ES-I3 (cell line): ENCODE data around the gene RBMS3.
A peak's percentile ranks its signal among the peaks of the same experiment; 100 is the strongest.

ENCODE experiments used
- H3K36me3 ChIP-seq: 2 replicates; pipeline ENCODE4 v1.6.1; 2013; ENCODE audit warnings: mild to moderate bottlenecking, low read length, control low read depth, moderate library complexity; ENCODE audit not compliant: insufficient read depth
- H3K4me1 ChIP-seq: 2 replicates; pipeline ENCODE4 v1.6.1; 2013; ENCODE audit warnings: mild to moderate bottlenecking, control low read depth, low read length; ENCODE audit not compliant: insufficient read depth
- H3K9ac ChIP-seq: 2 replicates; pipeline ENCODE4 v1.6.1; 2013; ENCODE audit warnings: low read depth, mild to moderate bottlenecking, low read length, moderate library complexity
- H3K9me3 ChIP-seq: 2 replicates; pipeline ENCODE4 v1.6.1; 2013; ENCODE audit warnings: mild to moderate bottlenecking, low read length, moderate library complexity; ENCODE audit not compliant: control insufficient read depth, insufficient read depth

Gene RBMS3

GRCh38 chr3:29263476-29263875 is 17.4 kb upstream of the RBMS3 start:
- H3K9ac ChIP-seq, result no peak overlapping the region
- H3K36me3 ChIP-seq, result no peaks in the 10 kb centered on the region
- H3K9me3 ChIP-seq, result no peaks in the 10 kb centered on the region
- no peaks in the 10 kb centered on the region for H3K4me1 ChIP-seq

- H3K9me3 ChIP-seq, result no peaks in the 10 kb centered on the region
- no peaks in the 10 kb centered on the region for H3K4me1 ChIP-seq
- no peaks in the 10 kb centered on the region for H3K36me3 ChIP-seq
- no peak overlapping the region for H3K9ac ChIP-seq
These were observed 15.3 kb upstream of the RBMS3 start for GRCh38 chr3:29265509-29266072.

DNA sequence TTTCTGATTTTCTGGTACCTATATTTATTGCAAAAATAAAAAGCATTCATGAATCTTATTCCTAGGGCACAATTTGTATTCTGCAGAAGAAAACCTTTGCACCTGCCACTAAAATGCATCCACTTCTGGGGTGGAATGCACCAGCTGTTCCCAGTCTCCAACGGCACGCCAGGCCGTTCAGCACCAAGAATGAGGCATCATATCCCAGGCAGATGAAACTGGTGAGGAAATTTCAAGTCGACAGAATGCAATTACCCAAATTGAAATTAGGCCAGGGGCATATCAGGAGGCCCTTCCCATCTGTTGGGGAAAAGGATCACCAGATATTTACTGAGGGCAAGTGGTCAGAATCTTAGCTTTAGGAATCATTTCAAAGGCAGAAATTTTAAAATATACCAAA is 13.6 kb upstream of the RBMS3 start:
- no peaks in the 10 kb centered on the region for H3K36me3 ChIP-seq
- H3K9ac ChIP-seq, result no peak overlapping the region

DNA sequence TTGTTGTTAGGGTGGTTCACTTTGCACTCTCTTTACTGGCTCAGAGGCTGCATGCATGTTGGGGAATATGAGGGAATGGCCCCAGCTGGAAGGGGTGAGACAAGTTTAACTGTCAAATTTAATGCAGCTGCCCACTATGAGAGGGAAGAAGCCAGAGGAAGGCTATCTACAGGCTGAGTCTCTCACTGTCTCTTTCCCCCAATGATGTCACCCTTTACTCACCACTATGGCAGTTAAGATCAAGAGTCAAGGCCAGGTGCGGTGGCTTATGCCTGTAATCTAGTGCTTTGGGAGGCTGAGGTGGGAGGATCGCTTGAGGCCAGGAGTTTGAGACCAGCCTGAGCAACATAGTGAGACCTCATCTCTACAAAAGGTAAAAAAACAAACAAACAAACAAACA is 12.2 kb upstream of the RBMS3 start:
- H3K36me3 ChIP-seq, result no peaks in the 10 kb centered on the region
- H3K9me3 ChIP-seq, result no peaks in the 10 kb centered on the region
- H3K4me1 ChIP-seq, result no peaks in the 10 kb centered on the region
- no peak overlapping the region for H3K9ac ChIP-seq

More for the DNA sequence above, 13.6 kb upstream of the RBMS3 start:
- Histone ChIP-seq H3K9me3 (no peaks in the 10 kb centered on the region), H3K4me1 (no peaks in the 10 kb centered on the region)

GRCh38 chr3:29270752-29271151 is 10.1 kb upstream of the RBMS3 start:
- no peaks in the 10 kb centered on the region for H3K9me3 ChIP-seq

DNA sequence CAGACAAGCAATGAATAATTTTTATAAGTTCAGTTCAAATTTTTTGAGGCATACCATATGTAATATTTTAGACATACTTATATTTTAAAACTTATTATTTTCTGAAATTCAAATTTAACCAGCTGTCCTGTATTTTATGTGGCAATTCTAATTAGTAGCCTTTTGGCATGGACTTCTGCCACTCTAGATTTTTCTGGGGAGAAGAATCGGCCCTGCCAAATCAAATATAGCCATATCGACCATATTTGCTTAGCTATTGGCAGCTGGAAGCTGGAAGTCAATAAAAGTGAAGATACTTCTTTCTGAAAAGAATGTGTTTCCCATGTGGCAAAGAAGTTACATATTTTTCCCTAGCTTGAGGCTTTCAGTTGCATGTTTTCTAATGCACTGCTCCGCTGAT is 9.4 kb upstream of the RBMS3 start:
- no peak overlapping the region for H3K9ac ChIP-seq
- H3K4me1 ChIP-seq, result no peaks in the 10 kb centered on the region
- no peaks in the 10 kb centered on the region for H3K36me3 ChIP-seq
- no peaks in the 10 kb centered on the region for H3K9me3 ChIP-seq

More at GRCh38 chr3:29270752-29271151, 10.1 kb upstream of the RBMS3 start:
- Histone ChIP-seq H3K9ac (no peak overlapping the region), H3K36me3 (no peaks in the 10 kb centered on the region), H3K4me1 (no peaks in the 10 kb centered on the region)

GRCh38 chr3:29274667-29275066 is 6.2 kb upstream of the RBMS3 start:
- H3K4me1 ChIP-seq, result no peaks in the 10 kb centered on the region
- no peaks in the 10 kb centered on the region for H3K36me3 ChIP-seq
- no peaks in the 10 kb centered on the region for H3K9me3 ChIP-seq
- H3K9ac ChIP-seq, result no peak overlapping the region

GRCh38 chr3:29275309-29275708 is 5.6 kb upstream of the RBMS3 start:
- no peaks in the 10 kb centered on the region for H3K4me1 ChIP-seq
- no peak overlapping the region for H3K9ac ChIP-seq
- H3K36me3 ChIP-seq, result no peaks in the 10 kb centered on the region
- H3K9me3 ChIP-seq, result no peaks in the 10 kb centered on the region

DNA sequence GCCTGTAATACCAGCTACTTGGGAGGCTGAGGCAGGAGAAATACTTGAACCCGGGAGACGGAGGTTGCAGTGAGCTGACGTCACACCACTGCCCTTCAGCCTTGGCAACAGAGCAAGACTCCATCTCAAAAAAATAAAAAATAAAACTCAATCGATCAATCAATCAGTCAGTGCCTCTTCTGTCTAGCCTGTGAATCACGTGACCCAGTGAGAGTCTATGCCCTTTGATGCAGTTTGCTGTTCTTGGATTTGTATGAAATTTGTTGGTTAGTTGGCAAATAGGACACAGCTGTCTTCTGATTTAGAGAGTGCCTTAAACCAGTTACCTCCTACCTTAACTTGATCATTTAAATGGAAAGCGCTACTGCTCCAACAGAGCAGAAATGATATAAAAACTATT is 3.6 kb upstream of the RBMS3 start:
- Histone ChIP-seq H3K9me3 (no peaks in the 10 kb centered on the region), H3K36me3 (no peaks in the 10 kb centered on the region), H3K9ac (no peak overlapping the region), H3K4me1 (no peaks in the 10 kb centered on the region)

- Histone ChIP-seq H3K9ac (no peak overlapping the region), H3K36me3 (no peaks in the 10 kb centered on the region), H3K9me3 (no peaks in the 10 kb centered on the region), H3K4me1 (peaks cover 3% of the 10 kb centered on the region; the same call in 1 of the 2 replicates)
These were observed 1.6 kb upstream of the RBMS3 start for GRCh38 chr3:29279286-29279685.

- peaks cover 3% of the 10 kb centered on the region; the same call in 1 of the 2 replicates for H3K4me1 ChIP-seq
- H3K36me3 ChIP-seq, result no peaks in the 10 kb centered on the region
- H3K9me3 ChIP-seq, result no peaks in the 10 kb centered on the region
- H3K9ac ChIP-seq, result no peak overlapping the region
These were observed 1.1 kb upstream of the RBMS3 start for GRCh38 chr3:29279806-29280205.

DNA sequence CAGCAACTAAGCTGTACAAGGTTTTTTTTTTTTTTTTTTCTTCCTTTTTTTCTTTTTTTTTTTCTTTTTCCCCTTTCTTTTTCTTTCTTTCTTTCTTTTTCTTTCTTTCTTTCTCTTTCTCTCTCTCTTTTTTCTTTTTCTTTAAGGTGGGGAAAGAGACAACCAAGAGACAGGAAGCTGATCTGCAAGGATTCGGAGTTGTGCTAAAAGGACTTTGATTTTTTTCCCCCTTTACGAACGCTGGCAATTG is 148 bp downstream of the RBMS3 start:
- peaks cover 11% of the 10 kb centered on the region; the same call in 1 of the 2 replicates for H3K4me1 ChIP-seq
- H3K36me3 ChIP-seq, result no peaks in the 10 kb centered on the region
- H3K9ac ChIP-seq, result peak overlapping the region; percentile 64; the same call in 1 of the 2 replicates
- H3K9me3 ChIP-seq, result no peaks in the 10 kb centered on the region

DNA sequence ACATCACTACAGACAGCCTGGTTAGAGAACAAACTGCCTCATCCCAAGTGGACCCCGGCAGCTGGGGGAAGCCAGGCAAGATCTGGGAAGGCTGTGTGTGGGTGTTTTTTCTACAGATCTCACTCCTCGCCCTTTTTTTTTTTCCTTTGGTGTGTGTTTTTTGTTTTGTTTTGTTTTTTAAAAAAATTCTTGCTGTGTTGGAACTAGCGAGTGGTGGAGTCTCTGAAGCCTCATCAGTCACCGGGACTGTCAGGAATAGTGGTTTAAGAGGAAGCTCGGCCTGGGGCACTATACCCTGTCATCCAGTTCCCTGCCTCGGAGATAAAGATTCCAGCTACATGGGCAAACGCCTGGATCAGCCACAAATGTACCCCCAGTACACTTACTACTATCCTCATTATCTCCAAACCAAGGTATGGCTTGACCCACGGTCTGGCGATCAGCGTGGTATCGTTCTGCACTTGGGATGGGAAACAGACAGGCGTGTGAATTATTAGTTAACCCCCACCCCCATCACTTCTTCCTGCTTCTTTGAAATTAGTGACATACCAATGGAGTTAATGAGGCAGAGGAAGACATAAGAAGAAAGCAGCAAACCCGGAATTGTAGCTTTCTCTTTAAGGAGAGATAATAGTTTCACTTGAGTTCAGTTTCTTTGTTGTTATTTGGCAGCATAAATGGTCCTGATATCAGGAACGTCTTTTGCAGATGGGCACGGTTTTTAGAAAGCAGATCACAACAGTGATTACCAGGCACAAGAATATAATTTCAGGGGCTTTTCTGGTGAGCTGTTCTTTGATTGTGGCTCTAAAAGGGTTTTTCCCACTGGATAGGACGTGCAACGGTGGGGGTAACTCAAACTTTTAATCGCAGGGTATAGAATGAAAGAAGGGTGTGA is 722 bp downstream of the RBMS3 start:
- Histone ChIP-seq H3K36me3 (no peaks in the 10 kb centered on the region), H3K9me3 (no peaks in the 10 kb centered on the region), H3K9ac (peak overlapping the region; percentile 64), H3K4me1 (peaks cover 12% of the 10 kb centered on the region; the same call in 1 of the 2 replicates)

DNA sequence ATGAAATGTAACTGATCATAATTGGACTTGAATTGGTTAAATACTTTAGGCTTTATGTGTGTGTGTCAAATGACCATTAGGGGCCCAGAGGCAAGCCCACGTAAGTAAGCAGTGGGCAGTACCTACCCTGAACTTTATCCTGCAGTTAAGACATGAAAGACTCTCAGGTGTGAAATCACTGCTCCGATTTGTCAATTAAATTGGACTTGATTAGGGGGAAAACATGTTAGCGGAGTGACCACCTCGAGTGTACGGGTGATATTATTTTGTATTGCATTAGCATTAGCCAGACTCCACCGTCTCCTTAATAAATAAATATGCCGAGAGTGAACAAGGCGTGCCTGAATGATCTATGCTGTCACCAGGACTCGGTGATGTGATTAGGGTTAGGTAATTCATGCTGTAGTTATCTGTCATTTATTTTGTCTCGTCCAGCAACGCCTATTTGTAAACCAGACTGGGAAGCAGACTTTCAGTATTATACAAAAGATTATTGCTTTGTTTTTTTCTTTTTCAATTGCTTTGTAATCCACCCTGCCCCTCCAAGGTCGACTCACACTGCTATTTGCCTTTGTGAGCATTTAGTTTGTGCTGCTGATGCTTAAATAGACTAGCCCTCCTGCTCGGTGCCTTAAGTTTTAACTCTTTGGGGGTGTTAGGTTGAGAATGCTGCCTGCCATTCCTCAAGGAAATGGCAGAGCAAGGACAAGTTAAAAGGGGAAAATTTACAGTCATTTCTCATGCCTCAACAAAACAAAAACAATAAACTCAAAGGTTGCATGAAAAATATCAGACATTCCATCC is 1.8 kb downstream of the RBMS3 start:
- no peaks in the 10 kb centered on the region for H3K9me3 ChIP-seq
- peak overlapping the region; percentile 64 for H3K9ac ChIP-seq
- H3K4me1 ChIP-seq, result peaks cover 17% of the 10 kb centered on the region; the same call in 1 of the 2 replicates
- H3K36me3 ChIP-seq, result no peaks in the 10 kb centered on the region
